K562 (cell line): ENCODE results near the gene SMG9.

Experiments
- CCNT2 ChIP-seq: IDR thresholded peaks from 2 replicates; pipeline ENCODE4 v1.6.1; 2011; ENCODE audit warnings: borderline replicate concordance, low read depth, mild to moderate bottlenecking, moderate library complexity, mixed read lengths, low read length; ENCODE audit not compliant: insufficient read length; ENCODE audit errors: extremely low read depth
- EP300 ChIP-seq: IDR thresholded peaks from 2 replicates; pipeline ENCODE4 v1.6.1; 2012; ENCODE audit warnings: low read length, improper control_type of control experiment
- GABPA ChIP-seq: fragments of 200-800 bp; sonication (Bioruptor generic); conservative IDR thresholded peaks from 2 replicates; pipeline ENCODE4 v1.6.1; 2016; ENCODE audit warnings: low read depth, missing genetic modification characterization, missing compliant biosample characterization
- POLR2A ChIP-seq: fragments of 450-650 bp; conservative IDR thresholded peaks from 2 replicates; pipeline ENCODE4 v1.6.1; 2016
- STAT5A ChIP-seq: IDR thresholded peaks from 2 replicates; pipeline ENCODE4 v1.6.1; 2012; ENCODE audit warnings: low read length, inconsistent platforms, borderline replicate concordance
- YY1 ChIP-seq, 3 experiments: IDR thresholded peaks; 2 replicates each; pipeline ENCODE4 v1.6.1; 2011; ENCODE audit warnings: low read length in 2 of 3, mild to moderate bottlenecking in 2 of 3, moderate library complexity in 2 of 3, borderline replicate concordance in 1 of 3, control low read depth in 1 of 3, low read depth in 1 of 3; ENCODE audit not compliant: insufficient read depth in 3 of 3, insufficient replicate concordance in 2 of 3, control insufficient read depth in 1 of 3, insufficient read length in 1 of 3; ENCODE audit errors: extremely low read depth in 1 of 3
- TF ChIP-seq, protein P1 (sequence below): IDR thresholded peaks from 3 replicates; pipeline ENCODE4 v1.6.1; 2011; ENCODE audit warnings: borderline replicate concordance, mild to moderate bottlenecking; ENCODE audit not compliant: insufficient read length, insufficient read depth
- TF ChIP-seq, protein P2 (sequence below), 3 experiments: IDR thresholded peaks in 2 of 3; conservative IDR thresholded peaks in 1 of 3; 2 replicates each; pipeline ENCODE4 v1.5.1; 2011 to 2012; ENCODE audit warnings: low read length in 3 of 3, mild to moderate bottlenecking in 3 of 3, control low read depth in 2 of 3, improper control_type of control experiment in 1 of 3, inconsistent platforms in 1 of 3, low read depth in 1 of 3, mixed read lengths in 1 of 3, moderate library complexity in 1 of 3; ENCODE audit not compliant: insufficient read depth in 2 of 3
- TF ChIP-seq, protein P3 (sequence below): sonication (generic); formaldehyde crosslinking; IDR thresholded peaks from 2 replicates; pipeline ENCODE4 v1.9.0; 2022; ENCODE audit warnings: mild to moderate bottlenecking, missing genetic modification reagents
- TF ChIP-seq, protein P4 (sequence below), 2 experiments: fragments of 450-650 bp in 1 of 2; sonication (generic) in 1 of 2; formaldehyde crosslinking in 1 of 2; IDR thresholded peaks in 1 of 2; conservative IDR thresholded peaks in 1 of 2; 2 replicates each; pipeline versions ENCODE4 v1.6.1 to v1.8.1; 2016 to 2023; ENCODE audit warnings: mild to moderate bottlenecking in 2 of 2, moderate library complexity in 2 of 2, inconsistent platforms in 1 of 2, missing genetic modification reagents in 1 of 2

DNA sequence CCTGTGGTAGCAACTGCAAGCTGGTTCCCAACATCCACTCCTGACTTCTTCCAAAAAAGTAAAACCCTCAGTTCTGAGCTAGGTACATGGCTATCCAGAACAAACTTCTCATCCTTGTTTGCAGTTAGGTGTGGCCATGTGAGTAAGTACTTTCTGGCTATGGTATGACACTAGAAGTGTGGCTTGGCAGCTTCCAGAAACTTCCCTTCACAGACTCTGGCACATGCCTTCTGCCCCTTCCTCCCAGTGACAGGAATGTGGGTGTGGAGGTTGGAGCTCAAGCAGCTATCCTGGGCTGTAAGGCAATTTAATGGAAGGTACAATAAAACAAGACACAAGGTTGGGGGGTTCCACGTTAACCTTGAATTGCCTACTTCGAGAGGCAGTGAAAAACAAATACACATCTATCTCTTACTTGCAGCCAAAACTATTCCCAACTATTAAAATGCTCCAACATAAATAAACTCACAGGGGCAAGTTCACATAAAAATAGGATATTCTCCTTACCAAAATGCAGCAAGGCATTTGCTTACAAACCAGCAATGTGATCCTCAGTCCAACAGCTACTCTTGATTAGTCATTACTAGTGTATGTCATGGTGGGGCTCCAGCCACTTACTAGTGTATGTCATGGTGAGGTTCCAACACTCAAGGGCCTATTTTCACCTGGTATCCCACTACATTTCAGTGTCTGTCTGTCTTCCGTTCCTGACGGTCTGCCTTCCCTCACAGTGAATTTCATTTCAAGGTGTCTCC lies 3.1 kb downstream of the SMG9 start:
- TF ChIP-seq GABPA (tag) (no peak), EP300 (no peak), YY1 (IDR thresholded peaks at IDR 0.05; ENCODE audit: borderline replicate concordance in 1 of 3, control insufficient read depth in 1 of 3, extremely low read depth in 1 of 3, insufficient read depth in 3 of 3, insufficient read length in 1 of 3, insufficient replicate concordance in 2 of 3, low read depth in 1 of 3, low read length in 2 of 3) (no peak), POLR2A (no peak), STAT5A (no peak), CCNT2 (no peak)
- TF ChIP-seq, protein P1, sequence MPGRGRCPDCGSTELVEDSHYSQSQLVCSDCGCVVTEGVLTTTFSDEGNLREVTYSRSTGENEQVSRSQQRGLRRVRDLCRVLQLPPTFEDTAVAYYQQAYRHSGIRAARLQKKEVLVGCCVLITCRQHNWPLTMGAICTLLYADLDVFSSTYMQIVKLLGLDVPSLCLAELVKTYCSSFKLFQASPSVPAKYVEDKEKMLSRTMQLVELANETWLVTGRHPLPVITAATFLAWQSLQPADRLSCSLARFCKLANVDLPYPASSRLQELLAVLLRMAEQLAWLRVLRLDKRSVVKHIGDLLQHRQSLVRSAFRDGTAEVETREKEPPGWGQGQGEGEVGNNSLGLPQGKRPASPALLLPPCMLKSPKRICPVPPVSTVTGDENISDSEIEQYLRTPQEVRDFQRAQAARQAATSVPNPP, result no peak
- TF ChIP-seq, protein P2, sequence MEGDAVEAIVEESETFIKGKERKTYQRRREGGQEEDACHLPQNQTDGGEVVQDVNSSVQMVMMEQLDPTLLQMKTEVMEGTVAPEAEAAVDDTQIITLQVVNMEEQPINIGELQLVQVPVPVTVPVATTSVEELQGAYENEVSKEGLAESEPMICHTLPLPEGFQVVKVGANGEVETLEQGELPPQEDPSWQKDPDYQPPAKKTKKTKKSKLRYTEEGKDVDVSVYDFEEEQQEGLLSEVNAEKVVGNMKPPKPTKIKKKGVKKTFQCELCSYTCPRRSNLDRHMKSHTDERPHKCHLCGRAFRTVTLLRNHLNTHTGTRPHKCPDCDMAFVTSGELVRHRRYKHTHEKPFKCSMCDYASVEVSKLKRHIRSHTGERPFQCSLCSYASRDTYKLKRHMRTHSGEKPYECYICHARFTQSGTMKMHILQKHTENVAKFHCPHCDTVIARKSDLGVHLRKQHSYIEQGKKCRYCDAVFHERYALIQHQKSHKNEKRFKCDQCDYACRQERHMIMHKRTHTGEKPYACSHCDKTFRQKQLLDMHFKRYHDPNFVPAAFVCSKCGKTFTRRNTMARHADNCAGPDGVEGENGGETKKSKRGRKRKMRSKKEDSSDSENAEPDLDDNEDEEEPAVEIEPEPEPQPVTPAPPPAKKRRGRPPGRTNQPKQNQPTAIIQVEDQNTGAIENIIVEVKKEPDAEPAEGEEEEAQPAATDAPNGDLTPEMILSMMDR (IDR thresholded peaks at IDR 0.05 in 2 of 3, conservative IDR thresholded peaks at IDR 0.05 in 1 of 3; ENCODE audit: insufficient read depth in 2 of 3, low read depth in 1 of 3, low read length in 3 of 3), result no peak
- TF ChIP-seq, protein P3, sequence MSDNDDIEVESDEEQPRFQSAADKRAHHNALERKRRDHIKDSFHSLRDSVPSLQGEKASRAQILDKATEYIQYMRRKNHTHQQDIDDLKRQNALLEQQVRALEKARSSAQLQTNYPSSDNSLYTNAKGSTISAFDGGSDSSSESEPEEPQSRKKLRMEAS, result no peak
- TF ChIP-seq, protein P4, sequence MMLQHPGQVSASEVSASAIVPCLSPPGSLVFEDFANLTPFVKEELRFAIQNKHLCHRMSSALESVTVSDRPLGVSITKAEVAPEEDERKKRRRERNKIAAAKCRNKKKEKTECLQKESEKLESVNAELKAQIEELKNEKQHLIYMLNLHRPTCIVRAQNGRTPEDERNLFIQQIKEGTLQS (IDR thresholded peaks at IDR 0.05), result no peak
- TF ChIP-seq, protein P4 (CRISPR knock-in tag; conservative IDR thresholded peaks at IDR 0.05), result no peak
